Esophagus squamous epithelium (tissue), 5 donors: ENCODE results near the gene VTI1B. TPM values are rescaled to one million over a fixed set of nuclear protein-coding genes. Genes with fewer than 3 reads are reported as not detected.

Experiments
- DNase-seq: peaks from one replicate; lab custom pipeline; 2025; lab: John Stamatoyannopoulos, UW
- H3K27ac ChIP-seq, 4 donors: fragments of 200-600 bp; sonication (generic); one replicate each; pipeline ENCODE4 v1.5.1; 2016 to 2019; ENCODE audit warnings: mild to moderate bottlenecking in 1 of 4
- H3K27me3 ChIP-seq, 4 donors: fragments of 200-600 bp; sonication (generic); 1 replicate in 3 of 4; 2 replicates in 1 of 4; pipeline versions ENCODE4 v1.5.1 to v1.6.0; 2017 to 2021; ENCODE audit warnings: antibody characterized with exemption in 1 of 4
- H3K36me3 ChIP-seq, 3 donors: fragments of 200-600 bp; sonication (generic); one replicate each; pipeline ENCODE4 v1.5.1; 2016 to 2019
- H3K4me1 ChIP-seq, 3 donors: fragments of 200-600 bp; sonication (generic); one replicate each; pipeline ENCODE4 v1.5.1; 2017 to 2019
- H3K4me3 ChIP-seq, 4 donors: fragments of 200-600 bp; sonication (generic); 1 replicate in 3 of 4; 2 replicates in 1 of 4; pipeline ENCODE4 v1.5.1; 2016 to 2019; ENCODE audit warnings: mild to moderate bottlenecking in 2 of 4, moderate library complexity in 1 of 4
- H3K9me3 ChIP-seq, 3 donors: fragments of 200-600 bp; sonication (generic); one replicate each; pipeline ENCODE4 v1.5.1; 2016 to 2019
- POLR2A ChIP-seq, 4 donors: fragments of 450-650 bp; IDR thresholded peaks; one replicate each; pipeline ENCODE4 v1.6.1; 2017; ENCODE audit warnings: antibody characterized with exemption in 4 of 4, mild to moderate bottlenecking in 4 of 4, moderate library complexity in 3 of 4
- WGBS, 2 donors: methylation state at CpG; one replicate each; pipeline ENCODE4 v1.1.5; 2018; 5-methylcytosine and 5-hydroxymethylcytosine counted together
- intact Hi-C: fragments of 100-400 bp; cut with DNase I; formaldehyde crosslinking; loops from one replicate; pipeline ENCODE4 v1.15.0; 2022
- total RNA-seq, 4 donors: library from RNA; depleted of rRNA; stranded (reverse); fragments of >200 nt; gene quantifications; one replicate each; pipeline ENCODE4 v1.1.0, GENCODE V29; 2016
- TF ChIP-seq, protein P1 (sequence below), 6 experiments: fragments of 450-650 bp in 4 of 6; fragments of 200-600 bp in 2 of 6; sonication (generic) in 2 of 6; IDR thresholded peaks; one replicate each; pipeline ENCODE4 v1.5.1; 2016 to 2019; ENCODE audit warnings: antibody characterized with exemption in 6 of 6, mild to moderate bottlenecking in 4 of 6, moderate library complexity in 4 of 6
- donor health status: DM: yes; HTN: yes; CAD: no.

Gene VTI1B
- total RNA-seq, 4 donors from 2014 or later: 41.3 to 57.7 (median 52.3) TPM

DNA sequence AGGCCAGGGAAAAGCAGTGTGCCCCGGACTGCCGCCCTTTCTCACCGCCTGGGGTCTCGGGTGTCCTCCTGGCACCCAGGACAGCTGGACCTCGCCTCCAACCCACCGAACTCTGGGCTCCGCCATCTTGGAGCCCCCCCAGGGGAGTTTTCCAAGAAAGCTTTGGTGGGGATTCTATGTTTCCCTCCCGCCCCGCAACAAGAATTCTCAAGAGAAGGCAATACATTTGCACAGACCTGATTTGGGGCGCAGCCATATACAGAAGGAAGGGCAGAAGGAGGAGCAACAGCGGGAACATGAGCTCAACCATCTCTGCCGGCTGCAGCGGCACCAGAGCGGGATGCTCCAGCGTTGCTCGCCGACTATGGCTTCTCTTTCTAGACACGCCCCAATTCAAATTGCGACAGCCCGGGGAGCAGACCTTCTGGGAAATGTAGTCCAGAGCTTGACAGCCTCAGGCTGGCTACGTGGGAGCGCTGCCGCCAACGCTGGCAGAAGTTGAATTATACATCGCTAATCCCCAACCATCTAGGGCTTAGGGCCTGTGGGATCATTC is 21.0 kb upstream of the VTI1B start, which contains the start of gene RDH11:
Gene RDH11 (minus strand): TSS at position 371 of the 556 bp plus-strand sequence. CDS start 61 bp downstream, at position 310.
- peaks cover 3 to 21% (median 5%) of the 10 kb centered on the region in 3 donors for H3K36me3 ChIP-seq
- H3K27ac ChIP-seq: peak within 1 kb of the TSS; percentile 80 to 96 (median 92)
- peak within 1 kb of the TSS; percentile 78 to 91 (median 90) for H3K4me3 ChIP-seq
- peak in 3 of 4 donors; percentile 51 to 89 (median 88) for TF ChIP-seq POLR2A (IDR thresholded peaks at IDR 0.05)
- TF ChIP-seq, protein P1, sequence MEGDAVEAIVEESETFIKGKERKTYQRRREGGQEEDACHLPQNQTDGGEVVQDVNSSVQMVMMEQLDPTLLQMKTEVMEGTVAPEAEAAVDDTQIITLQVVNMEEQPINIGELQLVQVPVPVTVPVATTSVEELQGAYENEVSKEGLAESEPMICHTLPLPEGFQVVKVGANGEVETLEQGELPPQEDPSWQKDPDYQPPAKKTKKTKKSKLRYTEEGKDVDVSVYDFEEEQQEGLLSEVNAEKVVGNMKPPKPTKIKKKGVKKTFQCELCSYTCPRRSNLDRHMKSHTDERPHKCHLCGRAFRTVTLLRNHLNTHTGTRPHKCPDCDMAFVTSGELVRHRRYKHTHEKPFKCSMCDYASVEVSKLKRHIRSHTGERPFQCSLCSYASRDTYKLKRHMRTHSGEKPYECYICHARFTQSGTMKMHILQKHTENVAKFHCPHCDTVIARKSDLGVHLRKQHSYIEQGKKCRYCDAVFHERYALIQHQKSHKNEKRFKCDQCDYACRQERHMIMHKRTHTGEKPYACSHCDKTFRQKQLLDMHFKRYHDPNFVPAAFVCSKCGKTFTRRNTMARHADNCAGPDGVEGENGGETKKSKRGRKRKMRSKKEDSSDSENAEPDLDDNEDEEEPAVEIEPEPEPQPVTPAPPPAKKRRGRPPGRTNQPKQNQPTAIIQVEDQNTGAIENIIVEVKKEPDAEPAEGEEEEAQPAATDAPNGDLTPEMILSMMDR (IDR thresholded peaks at IDR 0.05): peak in 2 of 6 experiments; percentile 6 to 8
- no peaks in the 10 kb centered on the region for H3K9me3 ChIP-seq
- intact Hi-C loops: no loop called here
- H3K4me1 ChIP-seq: peaks cover 0 to 33% (median 8%) of the 10 kb centered on the region in 3 donors
- peak; percentile 35 for DNase-seq
- 0% methylated on average over 5 to 11 of the region's 25 CpGs for WGBS, 2 donors
- no peaks in the 10 kb centered on the region for H3K27me3 ChIP-seq

DNA sequence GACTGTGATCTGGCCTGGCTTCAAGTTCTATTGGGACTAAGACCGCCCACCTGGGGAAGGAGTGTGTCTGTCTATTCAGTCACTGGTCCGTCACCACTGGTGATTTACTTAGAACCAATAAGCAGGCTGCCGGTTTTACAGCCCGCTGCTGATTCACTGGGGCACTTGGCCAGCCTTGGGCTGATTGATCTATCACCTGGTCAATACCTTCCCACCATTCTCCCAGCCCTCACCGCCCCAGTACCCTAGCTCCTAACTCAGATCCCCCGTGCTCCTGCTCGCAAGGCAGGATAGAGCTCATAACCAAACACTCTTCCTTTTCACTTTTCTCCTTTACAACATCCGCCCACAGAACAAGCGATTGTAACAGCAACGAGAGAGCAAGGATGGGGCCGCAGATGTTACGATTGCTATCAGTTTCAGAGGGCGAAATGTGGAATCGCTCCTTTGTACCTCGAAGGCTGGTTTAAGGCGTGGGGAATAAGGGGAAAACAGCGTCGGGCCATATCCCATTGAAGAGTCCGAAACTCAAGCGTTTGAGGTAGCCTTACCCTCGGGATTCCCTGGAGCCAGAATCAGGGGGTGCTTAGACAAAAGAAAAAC is 20.5 kb upstream of the VTI1B start:
- no peaks in the 10 kb centered on the region for H3K27me3 ChIP-seq
- peaks cover 0 to 33% (median 8%) of the 10 kb centered on the region in 3 donors for H3K4me1 ChIP-seq
- peak overlapping the region; percentile 78 to 91 (median 90) for H3K4me3 ChIP-seq
- no peak for DNase-seq
- WGBS, 2 donors: 0 to 1% methylated on average over 16 to 21 of the region's 21 CpGs
- TF ChIP-seq, protein P1 (IDR thresholded peaks at IDR 0.05): no peak
- TF ChIP-seq POLR2A (IDR thresholded peaks at IDR 0.05): peak in 3 of 4 donors; percentile 33 to 41 (median 35)
- H3K27ac ChIP-seq: peak overlapping the region; percentile 80 to 96 (median 92)
- H3K9me3 ChIP-seq: no peaks in the 10 kb centered on the region
- H3K36me3 ChIP-seq: peaks cover 3 to 27% (median 10%) of the 10 kb centered on the region in 3 donors
- intact Hi-C loops: no loop called here

DNA sequence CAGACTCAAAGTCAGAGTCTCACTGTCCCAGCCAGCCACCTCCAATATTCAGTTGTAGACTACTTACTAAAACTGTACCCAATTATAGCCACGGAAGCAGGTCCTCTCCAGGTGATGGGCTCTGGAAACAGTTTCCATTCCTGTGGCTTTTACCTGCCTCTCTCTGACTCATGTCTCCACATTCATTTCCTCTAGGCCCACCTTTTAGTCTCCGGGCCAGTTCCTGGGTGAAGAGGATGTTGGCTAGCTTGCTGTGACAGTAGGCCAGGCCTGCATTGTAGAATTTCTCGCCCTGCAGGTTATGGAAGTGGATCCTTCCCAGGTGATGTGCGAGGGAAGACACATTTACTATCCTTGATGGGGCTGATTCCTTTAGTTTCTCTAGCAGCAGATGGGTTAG is 15.6 kb upstream of the VTI1B start:
- TF ChIP-seq POLR2A (IDR thresholded peaks at IDR 0.05): no peak
- TF ChIP-seq, protein P1 (IDR thresholded peaks at IDR 0.05): no peak
- DNase-seq: no peak
- Histone ChIP-seq H3K9me3 (no peaks in the 10 kb centered on the region), H3K27me3 (no peaks in the 10 kb centered on the region), H3K27ac (no peak overlapping the region), H3K4me3 (no peak overlapping the region), H3K36me3 (peaks cover 14 to 75% (median 22%) of the 10 kb centered on the region in 3 donors), H3K4me1 (peaks cover 0 to 22% (median 8%) of the 10 kb centered on the region in 3 donors)
- intact Hi-C loops: no loop called here
- WGBS, 2 donors: 82 to 93% methylated on average over 3 to 4 of the region's 4 CpGs

DNA sequence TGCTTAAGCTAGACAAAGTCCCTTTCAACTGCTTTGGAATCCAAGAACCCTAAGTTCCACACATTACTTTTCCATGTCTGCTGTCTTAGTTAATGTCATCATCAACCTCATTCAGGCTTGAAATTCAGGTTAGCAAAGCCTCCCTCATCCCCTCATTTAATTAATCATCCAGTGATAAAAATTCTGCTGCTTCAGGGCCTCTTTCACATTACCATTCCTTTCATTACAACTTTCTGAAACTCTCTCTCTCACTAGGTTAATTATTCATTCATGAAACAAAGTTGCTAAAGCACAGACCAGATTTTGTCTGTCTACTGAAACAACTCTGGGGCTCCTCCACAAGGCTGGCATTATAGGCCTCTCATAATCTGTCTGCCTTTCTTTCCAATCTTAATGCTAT is 9.4 kb upstream of the VTI1B start:
- Histone ChIP-seq H3K27ac (no peak overlapping the region), H3K27me3 (no peaks in the 10 kb centered on the region), H3K9me3 (no peaks in the 10 kb centered on the region), H3K4me3 (no peak overlapping the region), H3K36me3 (peaks cover 2 to 95% (median 3%) of the 10 kb centered on the region in 3 donors), H3K4me1 (peaks cover 0 to 7% (median 0%) of the 10 kb centered on the region in 3 donors)
- TF ChIP-seq POLR2A (IDR thresholded peaks at IDR 0.05): no peak
- TF ChIP-seq, protein P1 (IDR thresholded peaks at IDR 0.05): no peak
- intact Hi-C loops: no loop called here
- no peak for DNase-seq

DNA sequence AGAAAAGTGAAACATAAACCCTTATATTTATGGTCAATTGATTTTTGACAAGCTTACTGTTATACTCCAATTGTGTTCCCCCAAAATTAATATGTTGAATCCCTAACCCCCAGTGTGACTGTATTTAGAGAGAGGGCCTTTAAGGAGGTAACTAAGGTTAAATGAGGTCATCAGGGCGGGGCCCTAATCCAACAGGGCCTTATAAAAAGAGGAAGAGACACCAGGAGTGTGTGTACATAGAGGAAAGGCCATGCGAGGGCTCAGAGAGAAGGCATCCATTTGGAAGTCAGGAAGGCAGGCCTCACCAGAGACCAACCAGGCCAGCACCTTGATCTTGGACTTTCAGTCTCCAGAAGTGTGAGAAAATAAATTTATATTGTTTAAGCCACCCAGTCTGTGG is 6.5 kb upstream of the VTI1B start:
- Histone ChIP-seq H3K27me3 (no peaks in the 10 kb centered on the region), H3K4me3 (no peak overlapping the region), H3K36me3 (peaks cover 0 to 81% (median 2%) of the 10 kb centered on the region in 3 donors), H3K27ac (no peak overlapping the region), H3K4me1 (peaks cover 0 to 7% (median 0%) of the 10 kb centered on the region in 3 donors), H3K9me3 (no peaks in the 10 kb centered on the region)
- DNase-seq: no peak
- TF ChIP-seq, protein P1 (IDR thresholded peaks at IDR 0.05): no peak
- TF ChIP-seq POLR2A (IDR thresholded peaks at IDR 0.05): no peak
- 75 to 83% methylated on average over 1 to 2 of the region's 2 CpGs for WGBS, 2 donors
- intact Hi-C loops: no loop called here
